ENCODE data around the gene PEX11A. TPM values are rescaled to one million over a fixed set of nuclear protein-coding genes. Genes with fewer than 3 reads are reported as not detected.

The PEX11A gene
- total RNA-seq, 1 experiment from 2014 or later, result 10.7 TPM

- DNase-seq (ENCODE audit: low read depth), result peak; percentile 57
These were observed 35.4 kb downstream of the PEX11A start, which contains the start of gene KIF7 for GRCh38 chr15:89654847-89655805. TSS of gene KIF7 (minus strand) at chr15:89655467. CDS start at chr15:89652930, 2,537 bp downstream.

DNA sequence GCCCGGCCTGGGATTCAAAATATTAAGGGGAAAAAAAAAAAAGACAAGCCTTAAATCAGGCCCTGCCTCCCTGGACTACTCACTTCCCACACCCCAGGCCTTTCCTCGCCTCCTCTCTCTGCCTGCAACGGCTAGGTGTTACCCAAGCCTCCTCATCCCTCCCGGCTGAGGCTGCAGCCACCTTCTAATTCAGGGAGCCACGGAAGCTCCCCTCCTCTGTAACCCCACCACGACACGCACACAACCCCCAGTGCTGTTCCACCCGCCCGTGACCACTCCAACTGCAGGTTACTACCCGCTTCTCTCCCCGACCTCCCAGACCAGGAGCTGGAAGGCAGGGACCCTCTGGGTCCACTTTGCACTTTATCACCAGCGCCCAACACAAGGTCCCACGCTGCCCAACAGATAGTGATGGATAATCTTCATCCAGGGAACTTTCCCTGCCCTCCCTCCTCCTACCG lies 36.2 kb downstream of the PEX11A start:
- DNase-seq (ENCODE audit: low read depth), result peak; percentile 41

DNA sequence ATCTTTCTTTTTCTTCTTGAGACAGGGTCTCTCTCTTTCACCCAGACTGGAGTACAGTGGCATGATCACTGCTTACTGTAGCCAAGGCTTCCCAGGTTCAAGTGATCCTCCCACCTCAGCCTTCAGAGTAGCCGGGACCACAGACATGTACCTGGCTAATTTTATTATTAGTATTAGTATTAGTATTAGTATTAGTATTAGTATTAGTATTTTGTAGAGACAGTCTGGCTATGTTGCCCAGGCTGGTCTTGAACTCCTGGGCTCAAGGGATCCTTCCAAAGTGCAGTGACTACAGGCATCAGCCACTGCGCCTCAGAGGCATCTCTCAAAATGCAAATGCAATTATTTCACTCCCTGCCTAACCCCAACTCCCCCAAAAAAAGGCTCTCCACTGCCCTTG lies 37.0 kb downstream of the PEX11A start:
- DNase-seq (ENCODE audit: low read depth), result no peak

- no peak for DNase-seq (ENCODE audit: low read depth)
These were observed 37.9 kb downstream of the PEX11A start for GRCh38 chr15:89652666-89653065.

DNA sequence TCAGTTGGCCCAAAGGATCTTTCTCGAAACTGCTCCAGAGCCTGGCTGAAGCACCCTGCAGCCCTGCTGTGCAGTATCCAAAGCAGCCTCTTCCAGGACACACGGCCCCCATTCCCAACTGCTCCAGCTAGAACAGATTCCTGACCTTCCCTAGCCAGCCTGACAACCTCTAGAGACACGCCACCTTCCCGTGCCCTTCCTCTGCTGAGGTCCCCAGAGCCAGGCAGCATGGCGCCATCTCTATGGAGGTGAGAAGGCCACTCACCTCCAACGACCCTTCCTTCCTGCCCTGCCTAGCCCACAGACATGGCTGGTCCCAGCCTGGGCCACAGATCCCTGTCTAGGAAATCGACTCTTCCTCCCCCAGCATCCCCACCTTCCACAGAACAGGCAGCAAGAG lies 38.4 kb downstream of the PEX11A start:
- no peak for DNase-seq (ENCODE audit: low read depth)

DNA sequence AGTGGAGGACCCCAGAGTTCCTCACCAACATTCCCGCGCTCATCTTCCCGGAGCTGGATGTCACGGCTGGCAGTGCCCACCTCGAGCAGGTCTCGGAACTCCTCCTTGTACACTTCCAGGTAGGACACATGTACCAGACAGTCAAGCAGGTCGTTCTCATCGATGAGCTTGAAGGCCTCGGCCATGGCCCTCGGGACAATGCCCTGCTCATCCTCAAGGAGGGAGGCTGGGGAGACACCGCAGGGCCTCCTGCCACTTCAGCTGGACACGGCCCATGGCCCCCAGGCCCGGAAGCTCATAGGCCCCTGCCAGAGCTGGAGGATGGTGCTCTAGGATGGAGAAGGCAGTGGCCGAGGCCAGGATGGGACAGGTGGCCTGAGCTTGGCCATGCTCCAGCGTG lies 40.8 kb downstream of the PEX11A start:
- no peak for DNase-seq (ENCODE audit: low read depth)

- no peak for DNase-seq (ENCODE audit: low read depth)
These were observed 41.4 kb downstream of the PEX11A start for GRCh38 chr15:89649013-89649625.

- DNase-seq (ENCODE audit: low read depth), result no peak
These were observed 42.2 kb downstream of the PEX11A start for GRCh38 chr15:89648106-89649012.

- DNase-seq (ENCODE audit: low read depth), result no peak
These were observed 43.2 kb downstream of the PEX11A start for GRCh38 chr15:89647191-89647851.

GRCh38 chr15:89646416-89647141 lies 44.0 kb downstream of the PEX11A start:
- DNase-seq (ENCODE audit: low read depth), result no peak

DNA sequence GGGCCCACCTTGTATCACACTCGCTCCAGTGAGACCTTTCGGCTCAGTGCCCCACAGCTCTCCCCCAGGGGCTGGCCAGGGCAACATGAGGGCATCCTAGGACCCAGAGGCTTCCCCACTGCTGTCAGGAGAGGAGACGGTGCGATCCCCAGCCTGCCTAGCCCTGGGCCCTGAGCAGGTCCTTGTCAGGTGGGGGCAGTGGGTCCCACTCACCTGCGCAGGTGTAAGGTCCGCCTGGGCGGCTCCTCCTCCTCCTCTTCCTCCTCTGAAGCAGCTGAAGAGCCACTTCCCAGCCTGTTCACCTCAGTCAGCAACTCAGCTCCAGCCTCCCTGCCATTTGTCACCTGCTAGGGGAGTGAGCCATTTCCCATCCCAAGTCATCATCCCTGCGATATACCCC lies 44.9 kb downstream of the PEX11A start:
- DNase-seq (ENCODE audit: low read depth), result no peak

DNA sequence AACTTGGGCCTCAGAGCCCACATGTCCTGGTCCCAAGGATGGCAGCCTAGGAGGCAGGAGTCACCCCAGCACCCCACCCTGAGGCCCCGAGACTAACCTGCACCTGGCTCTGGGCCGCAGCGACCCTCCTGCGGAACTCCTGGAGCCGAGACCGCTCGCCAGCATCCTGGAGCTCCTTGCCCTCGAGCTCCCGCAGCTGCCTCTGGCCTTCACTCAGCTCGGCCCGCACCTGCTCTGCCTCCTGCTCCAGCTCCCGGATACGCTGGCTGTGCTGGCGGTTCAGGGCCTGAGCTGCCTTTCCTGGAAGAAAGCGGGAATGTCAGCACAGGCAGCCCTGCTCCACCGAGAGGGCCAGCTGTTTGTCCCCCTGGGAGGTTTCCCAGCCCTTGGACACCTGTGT lies 48.4 kb downstream of the PEX11A start:
- no peak for DNase-seq (ENCODE audit: low read depth)

- DNase-seq (ENCODE audit: low read depth), result no peak
These were observed 49.5 kb downstream of the PEX11A start for GRCh38 chr15:89641053-89641452.

DNA sequence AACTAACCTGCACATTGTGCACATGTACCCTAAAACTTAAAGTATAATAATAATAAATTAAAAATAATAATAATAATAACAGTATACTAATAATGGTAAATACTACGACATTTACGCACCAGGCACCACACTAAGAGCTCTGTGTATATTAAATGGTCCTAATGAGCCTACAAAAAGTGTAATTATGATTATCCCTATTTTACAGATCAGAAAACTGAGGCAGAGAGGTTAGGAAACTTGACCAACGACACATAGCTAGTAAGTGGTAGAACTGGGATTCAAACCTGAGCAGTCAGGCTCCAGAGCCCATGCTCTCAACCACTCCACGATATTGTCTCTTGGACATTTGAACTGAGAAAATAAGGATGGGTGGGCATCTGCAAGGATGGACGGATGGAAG lies 50.3 kb downstream of the PEX11A start:
- no peak for DNase-seq (ENCODE audit: low read depth)

DNA sequence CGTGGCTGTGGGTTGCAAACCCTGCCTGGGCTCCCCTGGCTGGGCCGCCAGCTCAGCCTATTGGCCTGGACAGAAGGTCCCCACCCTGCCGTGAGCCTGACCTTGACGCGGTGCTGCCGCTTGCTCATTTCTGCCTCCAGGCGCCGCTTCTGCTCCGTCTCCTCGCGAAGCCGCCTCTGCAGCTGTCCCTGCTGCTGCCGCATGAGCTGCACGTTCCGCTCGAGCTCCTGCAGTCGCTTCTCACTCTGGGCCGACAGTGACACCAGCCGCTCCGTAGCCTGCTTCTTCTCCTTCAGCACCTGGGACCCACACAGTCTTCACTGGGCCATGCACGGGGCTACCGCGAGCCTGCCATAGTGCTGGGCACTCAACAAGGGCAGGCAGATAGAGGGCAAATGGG lies 57.0 kb downstream of the PEX11A start:
- DNase-seq (ENCODE audit: low read depth), result no peak

- DNase-seq (ENCODE audit: low read depth), result no peak
These were observed 57.8 kb downstream of the PEX11A start for GRCh38 chr15:89632563-89633430.

DNA sequence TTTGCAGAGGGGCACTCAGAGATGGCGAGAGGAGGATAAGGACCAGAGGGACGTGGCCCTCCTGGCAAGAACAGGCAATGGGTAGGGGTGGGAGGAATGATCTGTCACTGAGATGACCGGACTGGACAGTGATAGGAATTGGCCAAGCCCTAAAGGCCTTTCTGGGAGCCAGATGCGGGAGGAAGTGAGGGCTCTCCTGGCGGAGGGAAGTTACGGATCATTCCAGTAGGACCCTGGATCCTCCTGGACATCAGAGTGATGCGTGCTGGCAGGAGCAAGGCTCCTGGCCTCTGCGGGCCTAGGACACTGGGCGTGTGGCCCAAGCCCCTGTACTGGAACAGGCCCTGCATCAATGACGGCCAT lies 58.7 kb downstream of the PEX11A start:
- DNase-seq (ENCODE audit: low read depth), result no peak
